Activated T-cell treated with anti-CD3 and anti-CD28 coated beads for 4 hours (primary cell): ENCODE measurements around the gene PCDHGB4.
"Not testable (repeated sequence)": the region's sequence is repeated elsewhere in the genome, so short reads cannot be mapped to it uniquely, and the experiment has no call there.

Experiments used
- DNase-seq: peaks from one replicate; pipeline ENCODE4 v3.0.0-alpha.2; 2020

PCDHGB4 gene

DNA sequence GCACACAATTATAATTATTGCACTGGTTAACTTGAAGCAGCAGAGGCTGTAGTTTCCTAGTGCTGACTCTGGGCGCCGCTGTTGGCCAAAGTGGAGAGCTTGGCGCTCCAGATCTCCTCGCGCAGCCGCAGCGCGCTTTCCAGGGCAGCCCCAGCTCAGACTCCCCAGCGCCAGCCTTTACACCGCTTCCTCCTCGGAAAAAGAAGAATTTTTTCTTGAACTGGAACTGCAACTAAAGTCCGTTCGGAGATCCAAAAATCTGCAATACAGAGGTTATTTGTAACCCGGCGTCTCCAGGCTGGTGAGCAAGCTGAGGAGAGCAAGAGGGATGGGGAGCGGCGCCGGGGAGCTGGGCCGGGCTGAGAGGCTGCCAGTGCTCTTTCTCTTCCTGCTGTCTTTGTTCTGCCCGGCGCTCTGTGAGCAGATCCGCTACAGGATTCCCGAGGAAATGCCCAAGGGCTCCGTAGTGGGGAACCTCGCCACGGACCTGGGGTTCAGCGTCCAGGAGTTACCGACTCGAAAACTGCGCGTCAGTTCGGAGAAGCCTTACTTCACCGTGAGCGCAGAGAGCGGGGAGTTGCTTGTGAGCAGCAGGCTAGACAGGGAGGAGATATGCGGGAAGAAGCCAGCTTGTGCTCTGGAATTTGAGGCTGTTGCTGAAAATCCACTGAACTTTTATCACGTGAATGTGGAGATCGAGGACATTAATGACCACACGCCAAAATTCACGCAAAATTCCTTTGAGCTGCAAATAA, at the start of gene PCDHGB4:
Gene PCDHGB4 (plus strand): TSS at position 142 of the 755 bp plus-strand sequence. CDS start 187 bp downstream, at position 329.
- DNase-seq = not testable (repeated sequence)

DNA sequence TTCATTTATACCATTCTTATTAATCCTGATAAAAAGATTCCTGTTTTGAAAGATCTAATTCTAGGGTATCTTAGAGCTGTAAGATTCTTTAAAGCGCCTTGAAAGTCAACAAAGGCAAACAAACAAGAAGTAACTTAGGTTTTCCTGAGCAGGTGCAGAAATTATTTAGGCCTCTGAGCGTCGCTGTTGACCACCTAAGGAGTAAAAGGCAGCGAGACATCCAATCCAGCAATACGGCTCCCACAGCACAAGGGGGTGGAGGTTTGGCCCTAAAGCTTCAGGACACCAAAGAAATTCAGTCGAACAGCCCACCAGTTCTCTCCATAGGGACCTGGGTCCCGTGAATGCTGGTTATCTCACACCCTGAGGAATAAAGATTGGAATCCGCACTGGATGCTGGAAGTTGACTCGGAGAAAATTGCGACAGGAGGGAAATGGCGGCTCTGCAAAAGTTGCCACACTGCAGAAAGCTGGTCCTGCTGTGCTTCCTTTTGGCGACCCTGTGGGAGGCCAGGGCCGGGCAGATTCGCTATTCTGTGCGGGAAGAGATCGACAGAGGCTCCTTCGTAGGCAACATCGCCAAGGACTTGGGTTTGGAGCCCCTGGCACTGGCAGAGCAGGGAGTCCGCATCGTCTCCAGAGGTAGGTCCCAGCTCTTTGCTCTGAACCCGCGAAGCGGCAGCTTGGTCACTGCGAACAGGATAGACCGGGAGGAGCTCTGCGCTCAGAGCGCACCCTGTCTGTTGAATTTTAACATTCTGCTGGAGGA, 48.8 kb upstream of the PCDHGB4 start, which contains the start of gene PCDHGA2:
Gene PCDHGA2 (plus strand): TSS at position 223 of the 769 bp plus-strand sequence.
- DNase-seq = no peak

DNA sequence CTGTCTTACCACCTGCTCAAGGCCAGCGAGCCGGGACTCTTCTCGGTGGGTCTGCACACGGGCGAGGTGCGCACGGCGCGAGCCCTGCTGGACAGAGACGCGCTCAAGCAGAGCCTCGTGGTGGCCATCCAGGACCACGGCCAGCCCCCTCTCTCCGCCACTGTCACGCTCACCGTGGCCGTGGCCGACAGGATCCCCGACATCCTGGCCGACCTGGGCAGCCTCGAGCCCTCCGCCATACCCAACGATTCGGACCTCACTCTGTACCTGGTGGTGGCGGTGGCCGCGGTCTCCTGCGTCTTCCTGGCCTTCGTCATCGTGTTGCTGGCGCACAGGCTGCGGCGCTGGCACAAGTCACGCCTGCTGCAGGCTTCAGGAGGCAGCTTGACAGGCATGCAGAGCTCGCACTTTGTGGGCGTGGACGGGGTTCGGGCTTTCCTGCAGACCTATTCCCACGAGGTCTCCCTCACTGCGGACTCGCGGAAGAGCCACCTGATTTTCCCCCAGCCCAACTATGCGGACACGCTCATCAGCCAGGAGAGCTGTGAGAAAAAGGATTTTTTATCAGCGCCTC, 46.6 kb upstream of the PCDHGB4 start:
- DNase-seq = not testable (repeated sequence)

DNA sequence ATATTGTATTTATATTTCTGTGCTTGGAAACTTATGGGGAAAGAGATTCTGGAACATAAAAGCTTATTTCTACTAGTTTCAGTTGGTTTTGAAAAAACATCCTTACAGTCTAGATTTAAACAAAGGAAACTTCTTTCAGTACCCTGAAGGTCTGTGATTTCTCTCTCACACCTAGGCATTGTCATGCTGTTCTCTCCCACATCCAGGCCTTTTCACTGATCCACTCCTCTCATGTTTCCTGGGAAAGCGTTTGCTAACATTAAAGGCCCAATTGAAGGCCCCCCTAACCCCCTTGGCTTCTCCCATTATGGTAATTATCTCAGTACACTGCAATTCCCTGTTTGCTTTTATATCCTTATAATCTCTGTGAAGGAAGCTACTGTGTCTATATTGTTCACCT, 44.7 kb upstream of the PCDHGB4 start:
- DNase-seq = no peak

DNA sequence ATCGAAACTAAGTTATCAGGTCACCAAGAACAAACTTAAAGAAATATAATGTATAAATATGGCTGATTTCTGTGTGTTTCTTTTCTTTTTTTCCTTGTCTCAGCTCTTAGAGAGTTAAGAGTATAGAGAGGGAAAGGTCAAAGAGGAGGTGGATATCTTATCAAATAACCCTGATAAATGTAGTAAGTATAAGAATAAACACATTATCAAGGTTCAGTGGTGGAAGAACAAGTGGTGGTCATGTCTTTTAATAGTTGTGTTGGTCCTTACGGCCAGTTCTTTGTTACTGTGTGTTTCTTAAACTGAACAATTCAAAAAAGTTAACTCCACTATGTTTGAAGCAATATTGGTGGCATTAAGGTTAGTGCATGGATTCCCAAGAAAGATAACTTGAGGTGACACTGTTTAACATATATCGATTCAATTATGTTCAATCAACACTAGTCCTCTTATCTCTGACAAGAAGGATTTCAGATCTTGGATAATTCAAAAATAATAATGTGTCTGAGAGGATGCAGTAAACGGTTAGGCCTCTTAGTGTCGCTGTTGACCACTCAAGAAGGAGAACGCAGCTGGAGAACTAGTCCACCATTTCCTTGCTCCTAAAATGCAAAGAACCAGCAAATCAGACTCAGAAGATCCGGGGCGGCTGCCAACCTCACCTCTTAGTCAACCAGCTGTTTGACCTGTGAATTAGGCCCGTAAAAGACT, 44.1 kb upstream of the PCDHGB4 start, which contains the start of gene PCDHGA3:
Gene PCDHGA3 (plus strand): TSS at position 588 of the 711 bp plus-strand sequence. CDS start 205 bp downstream, outside the sequence.
- no peak for DNase-seq

DNA sequence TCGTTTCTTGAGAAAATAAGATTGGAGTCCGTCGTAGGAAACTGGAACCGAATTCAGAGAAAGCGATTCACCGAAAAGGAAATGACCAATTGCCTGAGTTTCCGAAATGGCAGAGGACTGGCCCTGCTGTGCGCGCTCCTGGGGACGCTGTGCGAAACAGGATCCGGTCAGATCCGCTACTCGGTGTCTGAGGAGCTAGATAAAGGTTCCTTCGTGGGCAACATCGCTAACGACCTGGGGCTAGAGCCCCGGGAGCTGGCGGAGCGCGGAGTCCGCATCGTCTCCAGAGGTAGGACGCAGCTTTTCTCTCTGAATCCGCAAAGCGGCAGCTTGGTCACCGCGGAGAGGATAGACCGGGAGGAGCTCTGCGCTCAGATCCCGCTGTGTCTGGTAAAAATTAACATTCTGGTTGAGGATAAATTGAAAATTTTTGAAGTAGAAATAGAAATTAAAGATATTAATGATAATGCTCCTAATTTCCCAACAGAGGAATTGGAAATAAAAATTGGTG, 43.5 kb upstream of the PCDHGB4 start:
- DNase-seq = no peak

DNA sequence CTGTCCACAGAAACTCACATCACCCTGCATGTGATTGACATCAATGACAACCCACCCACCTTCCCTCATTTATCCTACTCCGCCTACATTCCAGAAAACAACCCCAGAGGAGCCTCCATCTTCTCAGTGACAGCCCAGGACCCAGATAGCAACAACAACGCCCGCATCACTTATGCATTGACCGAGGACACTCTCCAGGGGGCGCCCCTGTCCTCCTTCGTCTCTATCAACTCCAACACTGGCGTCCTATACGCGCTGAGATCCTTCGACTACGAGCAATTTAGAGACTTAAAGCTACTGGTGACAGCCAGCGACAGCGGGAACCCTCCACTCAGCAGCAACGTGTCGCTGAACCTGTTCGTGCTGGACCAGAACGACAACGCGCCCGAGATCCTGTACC, 42.2 kb upstream of the PCDHGB4 start:
- DNase-seq = no peak

DNA sequence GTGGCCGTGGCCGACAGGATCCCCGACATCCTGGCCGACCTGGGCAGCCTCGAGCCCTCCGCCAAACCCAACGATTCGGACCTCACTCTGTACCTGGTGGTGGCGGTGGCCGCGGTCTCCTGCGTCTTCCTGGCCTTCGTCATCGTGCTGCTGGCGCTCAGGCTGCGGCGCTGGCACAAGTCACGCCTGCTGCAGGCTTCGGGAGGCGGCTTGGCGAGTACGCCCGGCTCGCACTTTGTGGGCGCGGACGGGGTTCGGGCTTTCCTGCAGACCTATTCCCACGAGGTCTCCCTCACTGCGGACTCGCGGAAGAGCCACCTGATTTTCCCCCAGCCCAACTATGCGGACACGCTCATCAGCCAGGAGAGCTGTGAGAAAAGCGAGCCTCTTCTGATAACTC, 41.5 kb upstream of the PCDHGB4 start:
- DNase-seq = not testable (repeated sequence)

DNA sequence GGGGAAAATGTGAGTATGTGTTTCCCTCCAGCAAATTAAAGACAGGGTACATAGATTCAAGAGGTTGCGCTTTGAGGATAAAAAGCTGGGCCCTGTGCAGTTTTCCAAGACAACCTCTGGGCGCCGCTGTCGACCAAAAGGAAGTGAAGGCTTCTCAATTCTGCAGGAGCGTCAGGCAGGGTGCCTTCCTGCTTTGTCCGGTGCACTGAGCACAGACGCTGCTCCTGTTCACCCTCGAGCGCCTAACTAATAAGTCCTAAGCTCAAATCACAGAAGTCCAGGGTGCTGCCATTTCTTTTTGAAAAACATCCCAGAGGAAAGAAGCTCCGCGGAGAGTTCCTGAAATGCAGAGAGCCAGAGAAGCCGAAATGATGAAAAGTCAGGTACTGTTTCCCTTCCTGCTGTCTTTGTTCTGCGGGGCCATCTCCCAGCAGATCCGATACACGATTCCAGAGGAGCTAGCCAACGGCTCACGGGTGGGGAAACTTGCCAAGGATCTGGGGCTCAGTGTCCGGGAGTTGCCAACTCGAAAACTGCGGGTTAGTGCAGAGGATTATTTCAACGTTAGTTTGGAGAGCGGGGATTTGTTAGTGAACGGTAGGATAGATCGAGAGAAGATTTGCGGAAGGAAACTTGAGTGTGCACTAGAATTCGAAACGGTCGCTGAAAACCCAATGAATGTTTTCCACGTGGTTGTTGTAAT, 37.4 kb upstream of the PCDHGB4 start, which contains the start of gene PCDHGB1:
Gene PCDHGB1 (plus strand): TSS at position 183 of the 703 bp plus-strand sequence. CDS start 162 bp downstream, at position 345.
- DNase-seq = no peak

DNA sequence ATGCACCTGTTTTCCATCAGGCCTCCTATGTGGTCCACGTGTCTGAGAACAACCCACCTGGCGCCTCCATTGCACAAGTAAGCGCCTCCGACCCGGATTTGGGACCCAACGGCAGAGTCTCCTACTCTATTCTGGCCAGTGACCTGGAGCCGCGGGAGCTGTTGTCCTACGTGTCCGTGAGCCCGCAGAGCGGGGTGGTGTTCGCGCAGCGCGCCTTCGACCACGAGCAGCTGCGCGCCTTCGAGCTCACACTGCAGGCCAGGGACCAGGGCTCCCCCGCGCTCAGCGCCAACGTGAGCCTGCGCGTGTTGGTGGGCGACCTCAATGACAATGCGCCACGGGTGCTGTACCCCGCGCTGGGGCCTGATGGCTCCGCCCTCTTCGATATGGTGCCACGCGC, 35.9 kb upstream of the PCDHGB4 start:
- DNase-seq = no peak

DNA sequence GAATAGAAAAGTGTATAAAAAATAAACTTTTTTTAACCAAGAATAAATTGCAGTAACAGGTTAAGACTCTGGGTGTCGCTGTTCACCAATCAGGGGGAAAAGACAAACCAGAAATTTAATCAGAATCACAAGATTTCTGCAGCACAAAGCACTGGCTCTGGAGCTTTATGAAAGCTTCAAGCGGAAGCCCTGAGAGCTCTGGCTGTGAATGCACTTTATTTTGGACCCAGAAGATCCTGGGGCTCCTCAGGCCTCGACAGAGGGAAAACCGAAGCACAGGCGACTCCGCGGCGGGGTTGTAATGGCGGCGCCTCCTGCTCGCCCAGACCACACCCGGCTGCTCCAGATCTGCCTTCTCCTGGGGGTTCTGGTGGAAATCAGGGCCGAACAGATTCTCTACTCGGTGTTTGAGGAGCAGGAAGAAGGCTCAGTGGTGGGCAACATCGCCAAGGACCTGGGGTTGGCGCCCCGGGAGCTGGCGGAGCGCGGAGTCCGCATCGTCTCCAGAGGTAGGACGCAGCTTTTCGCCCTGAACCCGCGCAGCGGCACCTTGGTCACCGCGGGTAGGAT, 32.5 kb upstream of the PCDHGB4 start, which contains the start of gene PCDHGA4:
Gene PCDHGA4 (plus strand): TSS at position 122 of the 570 bp plus-strand sequence. CDS start 87 bp downstream, at position 209.
- DNase-seq = no peak

DNA sequence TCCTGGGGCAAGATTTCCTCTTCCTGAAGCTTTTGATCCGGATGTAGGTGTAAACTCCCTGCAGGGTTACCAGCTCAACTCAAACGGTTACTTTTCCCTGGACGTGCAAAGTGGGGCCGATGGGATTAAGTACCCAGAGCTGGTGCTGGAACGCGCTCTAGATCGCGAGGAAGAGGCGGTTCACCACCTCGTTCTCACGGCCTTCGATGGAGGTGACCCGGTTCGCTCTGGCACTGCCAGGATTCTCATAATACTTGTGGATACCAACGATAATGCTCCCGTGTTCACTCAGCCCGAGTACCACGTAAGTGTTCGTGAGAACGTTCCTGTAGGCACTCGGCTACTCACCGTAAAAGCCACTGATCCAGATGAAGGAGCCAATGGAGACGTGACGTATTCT, 31.9 kb upstream of the PCDHGB4 start:
- DNase-seq = no peak

DNA sequence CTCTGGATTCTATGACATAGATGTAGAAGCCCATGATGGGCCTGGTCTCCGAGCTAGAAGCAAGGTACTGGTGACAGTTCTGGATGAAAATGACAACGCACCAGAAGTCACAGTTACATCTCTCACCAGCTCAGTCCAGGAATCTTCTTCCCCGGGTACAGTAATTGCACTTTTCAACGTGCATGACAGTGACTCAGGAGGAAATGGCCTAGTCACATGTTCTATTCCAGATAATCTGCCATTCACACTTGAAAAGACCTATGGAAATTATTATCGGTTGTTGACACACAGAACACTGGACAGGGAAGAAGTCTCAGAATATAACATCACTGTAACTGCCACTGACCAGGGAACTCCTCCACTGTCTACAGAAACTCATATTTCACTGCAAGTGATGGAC, 31.4 kb upstream of the PCDHGB4 start:
- DNase-seq = no peak

DNA sequence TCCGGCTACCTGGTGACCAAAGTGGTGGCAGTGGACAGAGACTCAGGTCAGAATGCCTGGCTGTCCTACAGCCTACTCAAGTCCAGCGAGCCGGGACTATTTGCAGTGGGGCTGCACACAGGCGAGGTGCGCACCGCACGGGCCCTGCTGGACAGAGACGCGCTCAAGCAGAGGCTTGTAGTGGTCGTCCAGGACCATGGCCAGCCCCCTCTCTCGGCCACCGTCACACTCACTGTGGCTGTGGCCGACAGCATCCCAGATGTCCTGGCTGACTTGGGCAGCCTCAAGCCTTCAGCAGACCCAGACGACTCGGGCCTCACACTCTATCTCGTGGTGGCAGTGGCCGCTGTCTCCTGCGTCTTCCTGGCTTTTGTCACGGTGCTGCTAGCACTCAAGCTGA, 30.5 kb upstream of the PCDHGB4 start:
- DNase-seq = no peak

DNA sequence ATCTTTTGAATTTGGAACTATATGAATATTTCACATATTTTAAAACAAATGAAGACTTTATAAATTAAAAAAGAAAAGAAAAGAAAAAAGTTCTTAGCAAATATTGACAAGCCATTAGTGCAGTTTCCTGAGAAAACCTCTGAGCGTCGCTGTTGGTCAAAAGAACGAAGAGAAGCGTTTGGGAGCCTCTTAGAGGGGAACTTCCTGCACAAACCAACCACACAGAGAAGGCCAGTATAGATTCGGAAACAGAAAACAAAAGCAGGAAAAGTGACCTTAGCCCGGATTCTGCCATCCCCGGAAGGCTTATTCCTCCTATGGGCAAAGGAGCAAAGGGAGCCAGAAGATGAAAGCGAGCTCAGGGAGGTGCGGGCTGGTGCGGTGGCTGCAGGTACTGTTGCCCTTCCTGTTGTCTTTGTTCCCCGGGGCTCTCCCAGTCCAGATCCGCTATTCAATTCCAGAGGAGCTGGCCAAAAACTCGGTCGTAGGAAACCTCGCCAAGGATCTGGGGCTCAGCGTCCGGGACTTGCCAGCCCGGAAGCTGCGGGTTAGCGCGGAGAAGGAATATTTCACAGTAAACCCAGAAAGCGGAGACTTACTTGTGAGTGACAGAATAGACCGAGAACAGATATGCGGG, 27.6 kb upstream of the PCDHGB4 start, which contains the start of gene PCDHGB2:
Gene PCDHGB2 (plus strand): TSS at position 205 of the 637 bp plus-strand sequence. CDS start 142 bp downstream, at position 347.
- no peak for DNase-seq

DNA sequence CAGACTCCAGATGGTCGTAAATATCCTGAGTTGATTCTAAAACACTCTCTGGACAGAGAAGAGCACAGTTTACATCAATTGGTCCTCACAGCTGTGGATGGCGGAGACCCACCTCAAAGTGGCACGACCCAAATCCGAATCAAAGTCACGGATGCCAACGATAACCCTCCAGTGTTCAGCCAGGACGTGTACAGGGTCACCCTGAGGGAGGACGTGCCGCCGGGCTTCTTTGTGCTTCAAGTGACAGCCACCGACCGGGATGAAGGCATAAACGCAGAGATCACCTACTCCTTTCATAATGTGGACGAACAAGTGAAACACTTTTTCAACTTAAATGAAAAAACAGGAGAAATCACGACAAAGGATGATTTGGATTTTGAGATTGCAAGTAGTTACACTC, 26.8 kb upstream of the PCDHGB4 start:
- no peak for DNase-seq

DNA sequence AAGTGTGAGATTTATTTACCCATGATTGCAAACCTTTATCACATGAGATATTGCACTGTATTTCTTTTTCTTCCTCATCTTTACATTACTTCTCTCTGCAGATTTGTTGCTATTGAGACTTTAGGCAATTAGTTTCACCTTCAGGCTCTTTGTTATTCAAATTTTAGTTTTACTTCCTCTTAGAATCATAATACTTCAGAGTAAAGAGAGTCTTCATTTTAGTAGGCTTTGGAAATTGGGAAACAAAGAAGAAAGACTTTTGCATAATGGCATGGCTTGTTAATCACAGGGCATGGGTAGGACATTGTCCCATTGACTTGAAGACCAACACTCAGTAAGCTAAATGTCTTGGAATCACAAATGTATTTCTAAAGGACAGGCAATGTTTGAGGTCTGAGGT, 24.8 kb upstream of the PCDHGB4 start:
- no peak for DNase-seq

DNA sequence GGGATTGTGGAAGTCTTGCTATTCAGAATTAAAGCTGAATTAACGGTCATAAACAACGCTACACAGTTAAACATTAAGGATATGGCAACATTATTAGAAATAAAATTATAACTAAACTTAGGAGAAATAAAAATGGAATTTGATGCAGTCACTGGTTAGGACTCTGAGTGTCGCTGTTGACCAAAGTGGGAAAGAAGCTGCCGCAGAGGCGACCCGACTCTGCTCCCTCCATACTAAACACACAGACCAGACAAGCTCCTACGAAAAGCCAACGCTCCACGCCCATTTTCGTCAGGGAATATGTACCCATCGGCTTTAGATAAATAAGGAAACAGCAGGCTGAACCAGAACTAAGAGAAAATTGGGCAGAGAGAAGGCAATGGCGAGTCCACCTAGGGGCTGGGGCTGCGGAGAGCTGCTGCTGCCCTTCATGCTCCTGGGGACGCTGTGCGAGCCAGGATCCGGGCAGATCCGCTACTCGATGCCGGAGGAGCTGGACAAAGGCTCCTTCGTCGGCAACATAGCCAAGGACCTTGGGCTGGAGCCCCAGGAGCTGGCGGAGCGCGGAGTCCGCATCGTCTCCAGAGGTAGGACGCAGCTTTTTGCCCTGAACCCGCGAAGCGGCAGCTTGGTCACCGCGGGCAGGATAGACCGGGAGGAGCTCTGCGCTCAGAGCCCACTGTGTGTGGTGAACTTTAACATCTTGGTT, 23.4 kb upstream of the PCDHGB4 start, which contains the start of gene PCDHGA5:
Gene PCDHGA5 (plus strand): TSS at position 211 of the 709 bp plus-strand sequence. CDS start 169 bp downstream, at position 380.
- DNase-seq = no peak

DNA sequence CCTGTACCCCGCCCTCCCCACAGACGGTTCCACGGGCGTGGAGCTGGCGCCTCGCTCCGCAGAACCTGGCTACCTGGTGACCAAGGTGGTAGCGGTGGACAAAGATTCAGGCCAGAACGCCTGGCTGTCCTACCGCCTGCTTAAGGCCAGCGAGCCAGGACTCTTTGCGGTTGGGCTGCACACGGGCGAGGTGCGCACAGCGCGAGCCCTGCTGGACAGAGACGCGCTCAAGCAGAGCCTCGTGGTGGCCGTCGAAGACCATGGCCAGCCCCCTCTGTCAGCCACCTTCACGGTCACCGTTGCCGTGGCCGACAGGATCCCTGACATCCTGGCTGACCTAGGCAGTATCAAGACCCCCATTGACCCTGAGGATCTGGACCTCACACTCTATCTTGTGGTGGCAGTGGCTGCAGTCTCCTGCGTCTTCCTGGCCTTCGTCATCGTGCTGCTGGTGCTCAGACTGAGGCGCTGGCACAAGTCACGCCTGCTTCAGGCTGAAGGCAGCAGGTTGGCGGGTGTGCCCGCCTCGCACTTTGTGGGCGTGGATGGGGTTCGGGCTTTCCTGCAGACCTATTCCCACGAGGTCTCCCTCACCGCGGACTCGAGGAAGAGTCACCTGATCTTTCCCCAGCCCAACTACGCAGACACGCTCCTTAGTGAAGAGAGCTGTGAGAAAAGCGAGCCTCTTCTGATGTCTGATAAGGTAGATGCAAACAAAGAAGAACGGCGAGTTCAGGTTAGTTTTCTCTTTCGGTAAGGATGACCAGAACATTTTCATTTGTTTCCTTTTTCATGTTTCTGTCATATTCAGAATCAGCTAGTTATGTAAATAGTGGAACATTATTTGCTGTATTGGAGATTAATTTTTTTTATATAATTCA, 21.2 kb upstream of the PCDHGB4 start:
- DNase-seq = no peak
